DND-41 (cell line): ENCODE measurements around the gene POLR1F.

Experiments used
- EZH2 ChIP-seq: IDR thresholded peaks from 3 replicates; pipeline ENCODE4 v1.6.1; 2012; ENCODE audit warnings: borderline replicate concordance, low read depth, mild to moderate bottlenecking, moderate library complexity, low read length, inconsistent platforms; ENCODE audit not compliant: severe bottlenecking
- TF ChIP-seq, protein P1 (sequence below): IDR thresholded peaks from 2 replicates; pipeline ENCODE4 v1.5.1; 2012; ENCODE audit warnings: borderline replicate concordance, low read length, moderate library complexity, mild to moderate bottlenecking; ENCODE audit not compliant: poor library complexity, severe bottlenecking; ENCODE audit errors: extremely low read depth

DNA sequence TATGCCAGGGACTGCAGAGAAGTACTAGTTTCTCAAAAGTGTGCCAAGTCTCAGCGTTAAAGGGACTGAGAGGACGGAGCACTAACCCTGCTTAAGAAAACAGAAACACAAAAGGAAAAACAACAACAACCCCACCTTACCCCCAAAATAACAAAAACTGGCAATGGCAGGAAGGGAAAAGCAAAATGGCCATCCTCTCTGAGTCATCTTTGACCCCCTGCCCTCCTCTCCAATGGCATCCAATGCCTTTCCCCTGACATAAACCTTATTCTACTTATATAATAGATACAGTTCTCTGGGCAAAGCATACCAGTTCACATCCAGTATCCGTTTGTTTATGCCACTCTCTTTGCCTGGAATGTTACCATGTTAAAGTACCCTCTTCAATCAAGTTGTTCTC, 1.6 kb downstream of the POLR1F start:
- TF ChIP-seq, protein P1, sequence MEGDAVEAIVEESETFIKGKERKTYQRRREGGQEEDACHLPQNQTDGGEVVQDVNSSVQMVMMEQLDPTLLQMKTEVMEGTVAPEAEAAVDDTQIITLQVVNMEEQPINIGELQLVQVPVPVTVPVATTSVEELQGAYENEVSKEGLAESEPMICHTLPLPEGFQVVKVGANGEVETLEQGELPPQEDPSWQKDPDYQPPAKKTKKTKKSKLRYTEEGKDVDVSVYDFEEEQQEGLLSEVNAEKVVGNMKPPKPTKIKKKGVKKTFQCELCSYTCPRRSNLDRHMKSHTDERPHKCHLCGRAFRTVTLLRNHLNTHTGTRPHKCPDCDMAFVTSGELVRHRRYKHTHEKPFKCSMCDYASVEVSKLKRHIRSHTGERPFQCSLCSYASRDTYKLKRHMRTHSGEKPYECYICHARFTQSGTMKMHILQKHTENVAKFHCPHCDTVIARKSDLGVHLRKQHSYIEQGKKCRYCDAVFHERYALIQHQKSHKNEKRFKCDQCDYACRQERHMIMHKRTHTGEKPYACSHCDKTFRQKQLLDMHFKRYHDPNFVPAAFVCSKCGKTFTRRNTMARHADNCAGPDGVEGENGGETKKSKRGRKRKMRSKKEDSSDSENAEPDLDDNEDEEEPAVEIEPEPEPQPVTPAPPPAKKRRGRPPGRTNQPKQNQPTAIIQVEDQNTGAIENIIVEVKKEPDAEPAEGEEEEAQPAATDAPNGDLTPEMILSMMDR, result no peak
- no peak for TF ChIP-seq EZH2
